Right kidney (tissue), 1 donor: ENCODE data around the gene PDE6B.
"Not testable (repeated sequence)": the region's sequence is repeated elsewhere in the genome, so short reads cannot be mapped to it uniquely, and the experiment has no call there.

Source experiments
- DNase-seq: peaks from one replicate; pipeline ENCODE4 v3.0.0-alpha.2; 2016

PDE6B gene

DNA sequence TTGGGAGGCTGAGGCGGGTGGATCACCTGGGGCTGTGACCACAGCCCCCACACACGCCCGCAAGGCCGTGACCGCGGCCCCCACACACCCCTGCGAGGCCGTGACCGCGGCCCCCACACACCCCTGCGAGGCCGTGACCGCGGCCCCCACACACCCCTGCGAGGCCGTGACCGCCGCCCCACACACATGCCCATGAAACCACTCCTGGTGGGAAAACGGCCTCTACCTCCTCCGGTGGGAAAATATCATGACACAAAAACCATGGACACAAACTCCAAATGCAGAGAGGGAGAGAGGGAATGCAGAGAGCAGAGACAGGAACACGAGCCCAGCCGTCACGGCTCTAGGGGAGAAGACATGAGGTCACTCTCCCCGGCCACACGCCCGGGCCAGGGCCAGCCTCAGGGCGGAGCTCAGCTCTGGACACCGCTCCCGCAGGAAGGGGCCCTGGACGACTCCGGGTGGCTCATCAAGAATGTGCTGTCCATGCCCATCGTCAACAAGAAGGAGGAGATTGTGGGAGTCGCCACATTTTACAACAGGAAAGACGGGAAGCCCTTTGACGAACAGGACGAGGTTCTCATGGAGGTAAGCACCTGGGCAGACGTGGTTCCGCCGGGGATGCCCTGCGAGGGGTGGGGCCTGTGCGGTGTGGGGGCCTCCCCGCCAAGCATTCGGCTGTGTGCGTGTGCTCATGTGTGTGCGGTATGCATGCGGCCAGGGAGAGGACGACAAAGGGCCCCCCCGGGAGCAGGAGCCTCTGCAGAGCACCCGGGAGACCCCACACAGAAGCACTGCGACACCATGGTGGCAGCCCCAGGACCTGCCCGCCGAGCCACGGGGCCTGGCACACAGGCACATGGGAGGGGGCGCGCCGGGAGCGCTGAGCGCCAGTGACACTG, 31.3 kb downstream of the PDE6B start:
- DNase-seq: peak; percentile 41

DNA sequence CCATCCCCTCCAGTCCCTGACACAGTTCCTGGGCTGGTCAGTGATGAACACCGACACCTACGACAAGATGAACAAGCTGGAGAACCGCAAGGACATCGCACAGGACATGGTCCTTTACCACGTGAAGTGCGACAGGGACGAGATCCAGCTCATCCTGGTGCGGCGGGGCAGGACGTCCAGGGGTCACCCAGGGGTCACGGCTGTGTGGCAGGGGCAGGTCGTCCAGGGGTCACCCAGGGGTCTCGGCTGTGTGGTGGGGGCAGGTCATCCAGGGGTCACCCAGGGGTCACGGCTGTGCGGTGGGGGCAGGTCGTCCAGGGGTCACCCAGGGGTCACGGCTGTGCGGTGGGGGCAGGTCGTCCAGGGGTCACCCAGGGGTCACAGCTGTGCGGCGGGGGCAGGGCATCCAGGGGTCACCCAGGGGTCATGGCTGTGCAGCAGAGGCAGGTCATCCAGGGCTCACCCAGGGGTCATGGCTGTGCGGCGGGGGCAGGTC, 32.0 kb downstream of the PDE6B start:
- DNase-seq: no peak

- DNase-seq: peak; percentile 7
Observed at GRCh38 chr4:657834-658667, 32.7 kb downstream of the PDE6B start.

DNA sequence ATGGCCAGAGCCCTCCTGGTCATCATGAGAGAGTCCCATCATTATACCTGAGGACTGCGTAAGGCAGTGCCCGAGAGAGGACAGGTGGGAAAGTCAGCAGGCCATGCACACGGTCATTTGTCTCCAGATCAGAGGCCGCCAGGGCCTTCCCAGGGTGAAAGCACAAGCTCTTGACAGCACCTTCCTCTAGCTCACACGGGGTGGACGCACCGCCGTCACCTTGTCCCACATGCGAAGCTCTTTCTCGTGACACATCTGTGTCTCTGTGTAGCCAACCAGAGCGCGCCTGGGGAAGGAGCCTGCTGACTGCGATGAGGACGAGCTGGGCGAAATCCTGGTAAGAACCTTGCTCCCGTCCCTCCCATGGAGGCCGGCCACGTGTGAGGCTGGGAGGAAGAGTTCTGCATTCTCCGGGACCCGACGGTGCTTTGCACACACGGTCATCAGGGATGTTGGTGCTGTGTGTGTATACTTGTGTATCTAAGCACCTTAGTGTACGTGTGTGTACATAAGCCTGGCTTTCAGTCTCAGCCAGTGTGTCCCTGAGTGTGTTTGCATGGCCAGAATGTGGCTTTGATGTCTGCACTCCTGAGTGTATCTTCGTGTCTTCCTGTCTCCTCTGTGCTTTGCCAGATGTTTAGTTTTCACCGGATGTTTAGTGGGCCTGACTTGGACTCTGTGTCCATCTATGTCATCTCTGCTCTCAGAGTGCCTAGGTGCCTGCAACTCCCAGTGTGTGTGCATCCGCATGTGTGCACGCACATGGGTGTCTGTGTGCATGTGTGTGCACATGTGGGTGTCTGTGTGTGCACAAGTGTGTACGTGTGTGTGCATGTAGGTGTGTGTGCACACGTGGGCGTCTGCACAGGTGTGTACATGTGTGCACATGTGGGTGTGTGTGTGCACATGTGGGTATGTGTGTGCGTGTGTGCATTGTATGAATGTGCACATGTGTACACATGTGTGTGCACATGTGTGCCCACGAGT, 33.6 kb downstream of the PDE6B start:
- DNase-seq: peak; percentile 24

- no peak for DNase-seq
Observed at GRCh38 chr4:659851-660250, 34.5 kb downstream of the PDE6B start.

DNA sequence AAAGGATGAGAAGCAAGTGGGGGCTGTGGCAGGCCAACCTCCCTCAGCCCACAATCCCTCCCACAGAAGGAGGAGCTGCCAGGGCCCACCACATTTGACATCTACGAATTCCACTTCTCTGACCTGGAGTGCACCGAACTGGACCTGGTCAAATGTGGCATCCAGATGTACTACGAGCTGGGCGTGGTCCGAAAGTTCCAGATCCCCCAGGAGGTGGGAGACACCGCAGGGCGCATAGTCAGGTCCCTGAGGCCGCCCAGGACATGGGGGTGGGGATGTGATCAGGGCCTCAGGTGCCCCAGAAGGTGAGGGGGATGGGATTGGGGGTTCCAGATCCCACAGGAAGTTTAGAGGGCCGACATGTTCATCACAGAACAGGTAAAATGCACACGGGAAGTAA, 35.0 kb downstream of the PDE6B start:
- no peak for DNase-seq

- no peak for DNase-seq
Observed at GRCh38 chr4:661231-661630, 35.9 kb downstream of the PDE6B start.

GRCh38 chr4:661881-662761, 36.7 kb downstream of the PDE6B start:
- DNase-seq: no peak

DNA sequence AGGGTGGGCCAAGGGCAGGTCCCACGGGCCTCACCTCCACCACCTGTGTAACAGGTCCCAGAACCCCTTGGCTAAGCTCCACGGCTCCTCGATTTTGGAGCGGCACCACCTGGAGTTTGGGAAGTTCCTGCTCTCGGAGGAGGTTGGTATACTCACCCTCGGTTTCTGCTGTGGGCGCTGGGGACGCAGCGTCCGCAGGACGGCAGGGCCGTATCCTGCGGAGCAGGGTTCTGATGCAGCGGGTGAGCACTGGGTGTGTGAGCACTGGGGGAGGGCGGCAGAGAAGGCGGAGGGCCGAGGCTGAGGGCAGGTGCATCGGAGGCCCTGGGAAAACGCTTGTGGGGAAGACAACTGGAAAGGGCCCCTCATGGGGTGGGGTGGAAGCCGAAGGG, 37.7 kb downstream of the PDE6B start:
- no peak for DNase-seq

GRCh38 chr4:663438-664428, 38.4 kb downstream of the PDE6B start:
- DNase-seq: peak; percentile 76

- DNase-seq: no peak
Observed at GRCh38 chr4:664713-665231, 39.4 kb downstream of the PDE6B start.

DNA sequence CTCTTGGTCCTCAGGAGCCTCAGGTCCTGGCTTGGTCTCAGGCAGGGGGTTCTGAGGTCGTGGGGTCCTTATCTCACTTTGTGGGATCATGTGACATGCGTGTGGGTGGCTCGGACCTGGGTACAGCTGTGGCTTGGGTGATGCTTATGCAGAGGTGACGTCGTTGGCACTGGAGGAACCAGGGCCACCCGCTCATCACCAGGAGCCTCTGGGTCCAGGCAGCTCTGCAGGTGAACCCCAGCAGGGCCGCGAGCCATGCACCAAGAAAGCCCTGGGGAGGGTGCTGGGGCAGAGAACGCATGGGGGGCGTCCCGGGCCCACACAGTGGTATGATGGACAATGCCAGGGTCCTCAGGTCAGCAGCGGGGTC, 40.0 kb downstream of the PDE6B start:
- no peak for DNase-seq

GRCh38 chr4:665751-666435, 40.5 kb downstream of the PDE6B start:
- peak; percentile 9 for DNase-seq

DNA sequence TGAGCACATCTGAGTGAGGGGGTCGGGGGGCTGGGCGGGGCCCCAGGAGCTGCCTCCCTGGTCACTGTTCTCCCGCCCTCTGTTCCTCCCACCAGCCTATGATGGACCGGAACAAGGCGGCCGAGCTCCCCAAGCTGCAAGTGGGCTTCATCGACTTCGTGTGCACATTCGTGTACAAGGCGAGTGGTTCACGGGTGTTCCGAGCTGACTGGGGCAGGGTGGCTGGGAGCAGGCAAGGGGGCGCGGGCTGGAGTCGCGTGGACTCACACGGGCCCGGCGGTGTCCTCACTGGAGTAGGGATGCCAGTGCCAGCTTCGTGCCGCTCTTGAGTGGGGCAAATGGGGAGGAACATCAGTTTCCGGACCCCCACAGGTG, 41.0 kb downstream of the PDE6B start:
- no peak for DNase-seq

DNA sequence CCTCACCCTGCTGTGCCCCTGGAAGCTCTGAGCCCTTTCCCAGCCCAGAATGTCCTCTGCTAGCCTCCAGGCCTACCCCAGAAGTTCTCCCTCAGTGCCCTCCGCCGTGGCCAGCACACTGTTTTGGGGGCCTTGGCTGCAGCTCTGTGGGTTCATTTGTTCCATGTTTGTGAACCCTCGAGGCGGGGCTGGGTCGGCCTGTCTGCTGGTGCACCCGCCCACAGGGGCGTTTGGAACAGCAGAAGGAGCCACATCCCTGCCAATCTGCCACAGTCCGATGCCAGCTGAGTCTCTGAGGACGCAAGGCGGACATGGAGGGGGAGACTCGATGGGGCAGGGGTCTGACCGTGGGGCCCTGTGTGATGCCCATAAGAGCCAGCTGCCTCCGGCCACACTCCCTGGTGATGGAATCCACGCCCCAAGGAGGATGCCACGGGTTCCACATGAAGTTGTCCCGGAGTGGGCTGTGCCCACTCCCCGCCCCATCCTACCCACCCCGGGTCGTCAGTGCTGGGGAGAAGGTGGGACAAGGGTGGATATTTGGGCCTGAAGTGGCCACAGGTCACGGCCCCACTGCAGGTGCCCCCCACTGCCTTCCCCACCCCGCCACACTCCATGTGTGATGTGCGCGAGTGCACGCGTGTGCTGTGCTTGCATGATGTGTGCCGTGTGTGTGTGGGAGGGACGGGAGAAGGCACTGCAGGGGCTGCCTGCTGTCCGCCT, 41.6 kb downstream of the PDE6B start:
- DNase-seq: no peak

DNA sequence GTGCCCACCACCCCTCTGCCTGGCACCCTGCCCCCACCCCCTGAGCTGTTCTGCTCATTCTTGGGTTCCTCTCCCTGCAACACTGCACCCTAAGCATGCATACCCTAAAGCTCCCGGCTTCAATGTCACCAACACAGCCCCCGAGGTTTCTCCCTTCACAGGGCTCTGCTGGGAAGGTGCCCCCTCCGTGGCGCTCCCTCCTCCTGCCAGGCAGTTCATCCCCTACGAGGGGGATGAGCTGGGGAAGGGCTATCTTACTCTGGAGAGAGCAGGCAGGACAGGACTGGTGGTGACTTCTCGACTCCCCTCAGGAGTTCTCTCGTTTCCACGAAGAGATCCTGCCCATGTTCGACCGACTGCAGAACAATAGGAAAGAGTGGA, 42.2 kb downstream of the PDE6B start:
- no peak for DNase-seq

DNA sequence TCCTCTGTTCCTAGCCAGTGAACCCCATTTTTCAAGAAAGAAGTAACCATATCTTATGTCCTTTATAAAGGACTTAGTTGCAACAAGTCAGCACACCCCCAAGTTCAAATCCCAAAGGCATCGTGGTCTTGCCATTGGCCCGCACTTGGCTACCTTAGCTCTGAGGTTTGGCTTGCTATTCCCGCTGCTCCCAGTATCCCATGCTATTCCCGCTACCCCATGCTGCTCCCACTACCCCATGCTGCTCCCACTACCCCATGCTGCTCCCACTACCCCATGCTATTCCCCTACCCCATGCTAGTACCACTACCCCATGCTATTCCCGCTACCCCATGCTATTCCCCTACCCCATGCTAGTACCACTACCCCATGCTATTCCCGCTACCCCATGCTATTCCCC, 42.8 kb downstream of the PDE6B start:
- DNase-seq: not testable (repeated sequence)
